ENCODE results near the gene MAGI3.

DNA sequence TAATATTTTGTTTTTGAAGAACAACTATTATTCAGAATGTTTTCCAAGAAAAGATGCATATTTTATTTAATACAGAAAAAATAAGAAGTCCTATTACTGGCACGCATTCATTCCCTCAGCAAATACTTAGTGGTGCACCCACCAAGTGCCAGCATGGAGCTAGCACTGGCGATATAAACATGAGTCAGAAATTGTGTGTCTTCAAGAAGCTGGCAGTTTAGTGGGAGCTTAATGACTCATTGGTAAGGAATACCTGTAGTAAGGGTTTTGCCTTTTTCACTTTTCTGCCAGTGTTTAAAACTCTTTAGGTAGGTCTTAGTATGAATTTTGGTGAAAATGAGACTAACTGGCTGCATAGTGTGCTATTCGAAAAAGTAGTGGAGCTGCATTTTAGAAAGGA, 6.3 kb downstream of the MAGI3 start:
- TF ChIP-seq CTCF (conservative IDR thresholded peaks at IDR 0.05; ENCODE audit: low read length) (no peak), EZH2phosphoT487 (IDR thresholded peaks at IDR 0.05; ENCODE audit: borderline replicate concordance, low read depth, low read length) (no peak)

Measured in OCI-LY7 (cell line).